Measurements from ENCODE around the gene ZC2HC1C. TPM values are rescaled to one million over a fixed set of nuclear protein-coding genes. Genes with fewer than 3 reads are reported as not detected.

Gene ZC2HC1C
- total and polyA plus RNA-seq, 2 of the 13 experiments (the other 11 are each of a cell fraction or from before 2014, with no cell fraction given), result 3.3 to 3.5 TPM

- TF ChIP-seq, protein P1, sequence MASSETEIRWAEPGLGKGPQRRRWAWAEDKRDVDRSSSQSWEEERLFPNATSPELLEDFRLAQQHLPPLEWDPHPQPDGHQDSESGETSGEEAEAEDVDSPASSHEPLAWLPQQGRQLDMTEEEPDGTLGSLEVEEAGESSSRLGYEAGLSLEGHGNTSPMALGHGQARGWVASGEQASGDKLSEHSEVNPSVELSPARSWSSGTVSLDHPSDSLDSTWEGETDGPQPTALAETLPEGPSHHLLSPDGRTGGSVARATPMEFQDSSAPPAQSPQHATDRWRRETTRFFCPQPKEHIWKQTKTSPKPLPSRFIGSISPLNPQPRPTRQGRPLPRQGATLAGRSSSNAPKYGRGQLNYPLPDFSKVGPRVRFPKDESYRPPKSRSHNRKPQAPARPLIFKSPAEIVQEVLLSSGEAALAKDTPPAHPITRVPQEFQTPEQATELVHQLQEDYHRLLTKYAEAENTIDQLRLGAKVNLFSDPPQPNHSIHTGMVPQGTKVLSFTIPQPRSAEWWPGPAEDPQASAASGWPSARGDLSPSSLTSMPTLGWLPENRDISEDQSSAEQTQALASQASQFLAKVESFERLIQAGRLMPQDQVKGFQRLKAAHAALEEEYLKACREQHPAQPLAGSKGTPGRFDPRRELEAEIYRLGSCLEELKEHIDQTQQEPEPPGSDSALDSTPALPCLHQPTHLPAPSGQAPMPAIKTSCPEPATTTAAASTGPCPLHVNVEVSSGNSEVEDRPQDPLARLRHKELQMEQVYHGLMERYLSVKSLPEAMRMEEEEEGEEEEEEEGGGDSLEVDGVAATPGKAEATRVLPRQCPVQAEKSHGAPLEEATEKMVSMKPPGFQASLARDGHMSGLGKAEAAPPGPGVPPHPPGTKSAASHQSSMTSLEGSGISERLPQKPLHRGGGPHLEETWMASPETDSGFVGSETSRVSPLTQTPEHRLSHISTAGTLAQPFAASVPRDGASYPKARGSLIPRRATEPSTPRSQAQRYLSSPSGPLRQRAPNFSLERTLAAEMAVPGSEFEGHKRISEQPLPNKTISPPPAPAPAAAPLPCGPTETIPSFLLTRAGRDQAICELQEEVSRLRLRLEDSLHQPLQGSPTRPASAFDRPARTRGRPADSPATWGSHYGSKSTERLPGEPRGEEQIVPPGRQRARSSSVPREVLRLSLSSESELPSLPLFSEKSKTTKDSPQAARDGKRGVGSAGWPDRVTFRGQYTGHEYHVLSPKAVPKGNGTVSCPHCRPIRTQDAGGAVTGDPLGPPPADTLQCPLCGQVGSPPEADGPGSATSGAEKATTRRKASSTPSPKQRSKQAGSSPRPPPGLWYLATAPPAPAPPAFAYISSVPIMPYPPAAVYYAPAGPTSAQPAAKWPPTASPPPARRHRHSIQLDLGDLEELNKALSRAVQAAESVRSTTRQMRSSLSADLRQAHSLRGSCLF (CRISPR knock-in tag; IDR thresholded peaks at IDR 0.05; ENCODE audit: borderline replicate concordance), result no peak
- no peak for TF ChIP-seq HDAC1 (CRISPR knock-in tag; IDR thresholded peaks at IDR 0.05)
- TF ChIP-seq E2F2 (CRISPR knock-in tag; IDR thresholded peaks at IDR 0.05; ENCODE audit: borderline replicate concordance), result no peak
- TF ChIP-seq KAT8 (CRISPR knock-in tag; IDR thresholded peaks at IDR 0.05), result no peak
- no peak for TF ChIP-seq JDP2 (CRISPR knock-in tag; IDR thresholded peaks at IDR 0.05; ENCODE audit: borderline replicate concordance)
- no peak for TF ChIP-seq MED8 (CRISPR knock-in tag; IDR thresholded peaks at IDR 0.05; ENCODE audit: insufficient replicate concordance)
- no peak for TF ChIP-seq NFKBIZ (CRISPR knock-in tag; IDR thresholded peaks at IDR 0.05)
- no peak for TF ChIP-seq FOXO1 (CRISPR knock-in tag; IDR thresholded peaks at IDR 0.05)
- no peak for TF ChIP-seq KLF12 (CRISPR knock-in tag; IDR thresholded peaks at IDR 0.05; ENCODE audit: borderline replicate concordance)
- no peak for TF ChIP-seq ZNF598 (CRISPR knock-in tag; IDR thresholded peaks at IDR 0.05; ENCODE audit: borderline replicate concordance)
- TF ChIP-seq EZH2 (conservative IDR thresholded peaks at IDR 0.05; ENCODE audit: low read depth, low read length), result no peak
- TF ChIP-seq GPBP1L1 (CRISPR knock-in tag; IDR thresholded peaks at IDR 0.05), result no peak
- no peak for TF ChIP-seq MTF1 (CRISPR knock-in tag; IDR thresholded peaks at IDR 0.05)
- no peak for TF ChIP-seq MAX (IDR thresholded peaks at IDR 0.05)
- TF ChIP-seq, protein P2, sequence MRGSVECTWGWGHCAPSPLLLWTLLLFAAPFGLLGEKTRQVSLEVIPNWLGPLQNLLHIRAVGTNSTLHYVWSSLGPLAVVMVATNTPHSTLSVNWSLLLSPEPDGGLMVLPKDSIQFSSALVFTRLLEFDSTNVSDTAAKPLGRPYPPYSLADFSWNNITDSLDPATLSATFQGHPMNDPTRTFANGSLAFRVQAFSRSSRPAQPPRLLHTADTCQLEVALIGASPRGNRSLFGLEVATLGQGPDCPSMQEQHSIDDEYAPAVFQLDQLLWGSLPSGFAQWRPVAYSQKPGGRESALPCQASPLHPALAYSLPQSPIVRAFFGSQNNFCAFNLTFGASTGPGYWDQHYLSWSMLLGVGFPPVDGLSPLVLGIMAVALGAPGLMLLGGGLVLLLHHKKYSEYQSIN (CRISPR knock-in tag; IDR thresholded peaks at IDR 0.05; ENCODE audit: borderline replicate concordance), result no peak
- no peak for TF ChIP-seq RBAK (CRISPR knock-in tag; IDR thresholded peaks at IDR 0.05)
- TF ChIP-seq ZNF589 (CRISPR knock-in tag; conservative IDR thresholded peaks at IDR 0.05), result no peak
- TF ChIP-seq ELF1 (CRISPR knock-in tag; IDR thresholded peaks at IDR 0.05), result no peak
- no peak for TF ChIP-seq RNF2 (conservative IDR thresholded peaks at IDR 0.05; ENCODE audit: low read depth)
- TF ChIP-seq ZKSCAN8 (CRISPR knock-in tag; IDR thresholded peaks at IDR 0.05; ENCODE audit: borderline replicate concordance), result no peak
- TF ChIP-seq THAP8 (CRISPR knock-in tag; IDR thresholded peaks at IDR 0.05; ENCODE audit: borderline replicate concordance), result no peak
Observed at GRCh38 chr14:75127903-75128595, 58.6 kb downstream of the ZC2HC1C start (continued).
